NT2/D1 (cell line): ENCODE data around the gene CKAP2L.

Experiments
- DNase-seq: peaks from one replicate; pipeline ENCODE4 v3.0.0-alpha.2; 2011; ENCODE audit warnings: low read depth, low spot score
- H3K27me3 ChIP-seq: 2 replicates; pipeline ENCODE4 v1.6.0; 2011; ENCODE audit warnings: mild to moderate bottlenecking; ENCODE audit not compliant: insufficient read length, insufficient read depth
- H3K36me3 ChIP-seq: 2 replicates; pipeline ENCODE4 v1.6.1; 2011; ENCODE audit warnings: mild to moderate bottlenecking, low read length, mixed read lengths; ENCODE audit not compliant: insufficient read depth, insufficient read length
- H3K4me1 ChIP-seq: 2 replicates; pipeline ENCODE4 v1.5.1; 2011; ENCODE audit not compliant: insufficient read depth, insufficient read length
- H3K4me3 ChIP-seq: 2 replicates; pipeline ENCODE4 v1.5.1; 2011; ENCODE audit warnings: low read depth; ENCODE audit not compliant: insufficient read length
- H3K9ac ChIP-seq: 2 replicates; pipeline ENCODE4 v1.6.0; 2011; ENCODE audit warnings: low read depth; ENCODE audit not compliant: insufficient read length
- H3K9me3 ChIP-seq: 2 replicates; pipeline ENCODE4 v1.5.1; 2011; ENCODE audit warnings: mild to moderate bottlenecking, low read length; ENCODE audit not compliant: insufficient read depth
- SUZ12 ChIP-seq: IDR thresholded peaks from 2 replicates; pipeline ENCODE4 v1.6.1; 2011; ENCODE audit not compliant: insufficient read length, insufficient read depth; ENCODE audit errors: extremely low read depth
- YY1 ChIP-seq: IDR thresholded peaks from 2 replicates; pipeline ENCODE4 v1.6.1; 2011; ENCODE audit not compliant: insufficient read length, insufficient read depth
- ZNF274 ChIP-seq: IDR thresholded peaks from 2 replicates; pipeline ENCODE4 v1.6.1; 2011; ENCODE audit warnings: mild to moderate bottlenecking, low read depth, low read length

CKAP2L gene

GRCh38 chr2:112795774-112796173 is 31.4 kb upstream of the CKAP2L start:
- DNase-seq: no peak
- TF ChIP-seq ZNF274: no peak
- TF ChIP-seq YY1: no peak
- no peak for TF ChIP-seq SUZ12

GRCh38 chr2:112794841-112795240 is 30.4 kb upstream of the CKAP2L start:
- H3K9ac ChIP-seq: no peak overlapping the region

More at GRCh38 chr2:112795774-112796173, 31.4 kb upstream of the CKAP2L start:
- Histone ChIP-seq H3K4me1 (peaks cover 5% of the 10 kb centered on the region), H3K27me3 (no peaks in the 10 kb centered on the region), H3K9ac (no peak overlapping the region), H3K9me3 (no peaks in the 10 kb centered on the region), H3K4me3 (no peak overlapping the region), H3K36me3 (no peaks in the 10 kb centered on the region)

GRCh38 chr2:112794131-112794733 is 29.8 kb upstream of the CKAP2L start:
- Histone ChIP-seq H3K9ac (no peak overlapping the region), H3K27me3 (no peaks in the 10 kb centered on the region), H3K36me3 (no peaks in the 10 kb centered on the region), H3K9me3 (no peaks in the 10 kb centered on the region), H3K4me1 (peaks cover 5% of the 10 kb centered on the region), H3K4me3 (no peak overlapping the region)
- no peak for TF ChIP-seq YY1
- TF ChIP-seq ZNF274: no peak
- TF ChIP-seq SUZ12: no peak
- DNase-seq: no peak

More at GRCh38 chr2:112794841-112795240, 30.4 kb upstream of the CKAP2L start:
- Histone ChIP-seq H3K36me3 (no peaks in the 10 kb centered on the region), H3K27me3 (no peaks in the 10 kb centered on the region), H3K4me3 (no peak overlapping the region), H3K9me3 (no peaks in the 10 kb centered on the region), H3K4me1 (peaks cover 5% of the 10 kb centered on the region)
- DNase-seq: no peak
- TF ChIP-seq SUZ12 (no peak), ZNF274 (no peak), YY1 (no peak)

- H3K27me3 ChIP-seq: no peaks in the 10 kb centered on the region
- H3K4me3 ChIP-seq: no peak overlapping the region
- H3K4me1 ChIP-seq: peaks cover 5% of the 10 kb centered on the region
- no peaks in the 10 kb centered on the region for H3K36me3 ChIP-seq
- DNase-seq: no peak
- no peak for TF ChIP-seq ZNF274
- TF ChIP-seq YY1: no peak
- TF ChIP-seq SUZ12: no peak
- H3K9ac ChIP-seq: no peak overlapping the region
- H3K9me3 ChIP-seq: no peaks in the 10 kb centered on the region
These were observed 29.1 kb upstream of the CKAP2L start for GRCh38 chr2:112793449-112793978.

GRCh38 chr2:112792419-112792818 is 28.0 kb upstream of the CKAP2L start:
- Histone ChIP-seq H3K36me3 (no peaks in the 10 kb centered on the region), H3K9me3 (no peaks in the 10 kb centered on the region), H3K4me1 (peaks cover 5% of the 10 kb centered on the region), H3K27me3 (no peaks in the 10 kb centered on the region), H3K9ac (no peak overlapping the region), H3K4me3 (no peak overlapping the region)
- no peak for DNase-seq
- TF ChIP-seq YY1 (no peak), SUZ12 (no peak)

- peaks cover 5% of the 10 kb centered on the region for H3K4me1 ChIP-seq
- no peaks in the 10 kb centered on the region for H3K27me3 ChIP-seq
- H3K9me3 ChIP-seq: no peaks in the 10 kb centered on the region
- H3K4me3 ChIP-seq: no peak overlapping the region
- TF ChIP-seq ZNF274: no peak
- no peak for TF ChIP-seq YY1
- no peak for TF ChIP-seq SUZ12
- no peak for DNase-seq
- H3K9ac ChIP-seq: no peak overlapping the region
- H3K36me3 ChIP-seq: no peaks in the 10 kb centered on the region
These were observed 27.4 kb upstream of the CKAP2L start for GRCh38 chr2:112791693-112792230.

GRCh38 chr2:112791019-112791418 is 26.6 kb upstream of the CKAP2L start:
- no peak for TF ChIP-seq YY1
- no peak for TF ChIP-seq SUZ12
- no peak for TF ChIP-seq ZNF274
- H3K4me1 ChIP-seq: peaks cover 5% of the 10 kb centered on the region
- H3K27me3 ChIP-seq: no peaks in the 10 kb centered on the region

More at GRCh38 chr2:112791019-112791418, 26.6 kb upstream of the CKAP2L start:
- peak; percentile 35 for DNase-seq
- Histone ChIP-seq H3K36me3 (no peaks in the 10 kb centered on the region), H3K9me3 (no peaks in the 10 kb centered on the region), H3K4me3 (no peak overlapping the region), H3K9ac (no peak overlapping the region)
